CD14-positive monocyte (primary cell): Measurements from ENCODE around the gene MED15. TPM values are rescaled to one million over a fixed set of nuclear protein-coding genes. Genes with fewer than 3 reads are reported as not detected.

Experiments used
- DNase-seq, 3 donors: peaks; one replicate each; pipeline ENCODE4 v3.0.0-alpha.2; 2011 to 2022
- H2AFZ ChIP-seq: 2 replicates; pipeline ENCODE4 v1.6.0; 2012; ENCODE audit warnings: mild to moderate bottlenecking, low read depth, low read length, inconsistent platforms; ENCODE audit not compliant: insufficient read depth, poor library complexity, severe bottlenecking
- H3K27ac ChIP-seq, 2 donors: 1 replicate in 1 of 2; 2 replicates in 1 of 2; pipeline ENCODE4 v1.5.1; 2012 to 2013; ENCODE audit warnings: low read length in 2 of 2, control low read depth in 1 of 2, inconsistent platforms in 1 of 2, low read depth in 1 of 2, mild to moderate bottlenecking in 1 of 2
- H3K27me3 ChIP-seq, 2 donors: one replicate each; pipeline versions ENCODE4 v1.6.0 to v1.6.1; 2011 to 2013; ENCODE audit warnings: low read length in 2 of 2; ENCODE audit not compliant: control insufficient read depth in 2 of 2, insufficient read depth in 2 of 2
- H3K36me3 ChIP-seq, 2 donors: replicated peaks in 1 of 2; 1 replicate in 1 of 2; 2 replicates in 1 of 2; pipeline versions ENCODE4 v1.5.1 to v1.6.1; 2012 to 2013; ENCODE audit warnings: low read length in 2 of 2, control low read depth in 1 of 2, inconsistent platforms in 1 of 2, mild to moderate bottlenecking in 1 of 2; ENCODE audit not compliant: insufficient read depth in 2 of 2, control insufficient read depth in 1 of 2
- H3K4me1 ChIP-seq, 2 donors: 1 replicate in 1 of 2; 2 replicates in 1 of 2; pipeline versions ENCODE4 v1.5.1 to v1.6.1; 2012 to 2013; ENCODE audit warnings: low read length in 2 of 2, control low read depth in 1 of 2, inconsistent platforms in 1 of 2, mild to moderate bottlenecking in 1 of 2, moderate library complexity in 1 of 2; ENCODE audit not compliant: insufficient read depth in 2 of 2, control insufficient read depth in 1 of 2
- H3K4me2 ChIP-seq: replicated peaks from 2 replicates; pipeline ENCODE3; 2012; ENCODE audit warnings: low read length, moderate library complexity, mild to moderate bottlenecking; ENCODE audit not compliant: poor library complexity, severe bottlenecking; ENCODE audit errors: extremely low read depth
- H3K4me3 ChIP-seq, 3 experiments: fragments of 200-600 bp in 1 of 3; sonication (generic) in 1 of 3; replicated peaks in 1 of 3; 1 replicate in 2 of 3; 2 replicates in 1 of 3; pipeline ENCODE4 v1.5.1; 2011 to 2013; ENCODE audit warnings: low read length in 3 of 3, mild to moderate bottlenecking in 3 of 3, control low read depth in 2 of 3, low read depth in 2 of 3, inconsistent platforms in 1 of 3, moderate library complexity in 1 of 3
- H3K79me2 ChIP-seq: 2 replicates; pipeline ENCODE4 v1.6.0; 2012; ENCODE audit warnings: mild to moderate bottlenecking, control low read depth, inconsistent platforms, low read length, moderate library complexity; ENCODE audit not compliant: insufficient read depth
- H3K9ac ChIP-seq: 2 replicates; pipeline ENCODE4 v1.6.0; 2017; ENCODE audit warnings: low read length, mild to moderate bottlenecking; ENCODE audit not compliant: insufficient read depth, poor library complexity, severe bottlenecking
- H3K9me3 ChIP-seq, 2 donors: replicated peaks in 1 of 2; 1 replicate in 1 of 2; 2 replicates in 1 of 2; pipeline versions ENCODE4 v1.5.1 to v1.6.1; 2012 to 2013; ENCODE audit warnings: low read length in 2 of 2, control low read depth in 1 of 2; ENCODE audit not compliant: control insufficient read depth in 1 of 2, insufficient read depth in 1 of 2
- H4K20me1 ChIP-seq: 2 replicates; pipeline ENCODE4 v1.6.0; 2012; ENCODE audit warnings: mild to moderate bottlenecking, low read length, control low read depth, moderate library complexity; ENCODE audit not compliant: insufficient read depth
- H3K27ac Mint-ChIP-seq, 7 donors: one replicate each; pipeline ENCODE4 v1.8.0; 2020; ENCODE audit warnings: mild to moderate bottlenecking in 7 of 7, mixed read lengths in 7 of 7, moderate library complexity in 6 of 7, inconsistent platforms in 2 of 7
- H3K27me3 Mint-ChIP-seq, 3 donors: one replicate each; pipeline ENCODE4 v1.8.0; 2021 to 2022; ENCODE audit warnings: low read depth in 3 of 3, mild to moderate bottlenecking in 3 of 3, mixed read lengths in 3 of 3, moderate library complexity in 3 of 3, inconsistent platforms in 1 of 3
- H3K36me3 Mint-ChIP-seq, 2 donors: one replicate each; pipeline ENCODE4 v1.8.0; 2020; ENCODE audit warnings: mixed read lengths in 2 of 2, inconsistent platforms in 1 of 2, mild to moderate bottlenecking in 1 of 2
- H3K4me1 Mint-ChIP-seq: one replicate; pipeline ENCODE4 v1.8.0; 2020; ENCODE audit warnings: mild to moderate bottlenecking, mixed read lengths
- H3K4me3 Mint-ChIP-seq, 2 donors: one replicate each; pipeline ENCODE4 v1.8.0; 2020; ENCODE audit warnings: mild to moderate bottlenecking in 2 of 2, mixed read lengths in 2 of 2, moderate library complexity in 1 of 2
- H3K9me3 Mint-ChIP-seq, 7 donors: one replicate each; pipeline ENCODE4 v1.8.0; 2020 to 2022; ENCODE audit warnings: mixed read lengths in 7 of 7, mild to moderate bottlenecking in 6 of 7, moderate library complexity in 6 of 7, inconsistent platforms in 2 of 7
- CTCF ChIP-seq: fragments of 200-600 bp; IDR thresholded peaks from one replicate; pipeline ENCODE4 v1.8.0; 2022; ENCODE audit warnings: antibody characterized with exemption, mild to moderate bottlenecking
- WGBS: methylation state at CpG from one replicate; pipeline ENCODE4 v1.1.5; 2013; ENCODE audit warnings: missing lambda C conversion rate; ENCODE audit not compliant: insufficient coverage; 5-methylcytosine and 5-hydroxymethylcytosine counted together
- intact Hi-C, 2 donors: fragments of 100-400 bp; cut with micrococcal nuclease; formaldehyde crosslinking; loops; one replicate each; pipeline versions ENCODE4 v1.15.0 to v1.15.1; 2023
- polyA plus RNA-seq, 3 donors: library from polyadenylated mRNA; depleted of rRNA in 1 of 3; unstranded in 2 of 3; stranded (reverse) in 1 of 3; fragments of 300-500 nt in 2 of 3; fragments of >200 nt in 1 of 3; fragmentation: Illumina TruSeq in 2 of 3; gene quantifications; 1 replicate in 2 of 3; 2 replicates in 1 of 3; pipeline ENCODE4 v1.2.3, GENCODE V29; 2012 to 2021

Gene MED15
- polyA plus RNA-seq, 3 donors: 10.0 to 126 (median 17.8) TPM

GRCh38 chr22:20581503-20582170, 74.2 kb downstream of the MED15 start:
- 100% methylated on average over 6 of the region's 7 CpGs for WGBS

GRCh38 chr22:20582171-20582511, 74.7 kb downstream of the MED15 start:
- Histone ChIP-seq H3K27me3 (no peaks in the 10 kb centered on the region), H3K4me1 (no peaks in the 10 kb centered on the region), H3K27ac (no peak overlapping the region), H3K36me3 (peaks cover 99 to 100% of the 10 kb centered on the region in 2 donors), H3K9me3 (no peaks in the 10 kb centered on the region), H2AFZ (no peak overlapping the region), H3K4me3 (no peak overlapping the region), H3K9ac (no peak overlapping the region), H3K4me2 (no peak overlapping the region), H3K79me2 (peaks cover 7% of the 10 kb centered on the region), H4K20me1 (peaks cover 85% of the 10 kb centered on the region)
- peaks cover 89 to 100% of the 10 kb centered on the region in 2 donors for H3K36me3 Mint-ChIP-seq
- DNase-seq: no peak
- no peaks in the 10 kb centered on the region for H3K9me3 Mint-ChIP-seq
- H3K27me3 Mint-ChIP-seq: no peaks in the 10 kb centered on the region
- peaks cover 5% of the 10 kb centered on the region for H3K4me1 Mint-ChIP-seq
- TF ChIP-seq CTCF: no peak
- peak overlapping the region in 1 of 7 donors; percentile 30 for H3K27ac Mint-ChIP-seq
- WGBS: 100% methylated on average over 4 of the region's 5 CpGs
- H3K4me3 Mint-ChIP-seq: no peak overlapping the region
- intact Hi-C loops: no loop called here

More at GRCh38 chr22:20581503-20582170, 74.2 kb downstream of the MED15 start:
- H3K4me1 Mint-ChIP-seq: peaks cover 10% of the 10 kb centered on the region
- H3K36me3 Mint-ChIP-seq: peaks cover 84 to 100% of the 10 kb centered on the region in 2 donors
- no peak for TF ChIP-seq CTCF
- peak overlapping the region in 1 of 7 donors; percentile 30 for H3K27ac Mint-ChIP-seq
- H2AFZ ChIP-seq: no peak overlapping the region
- H3K9me3 Mint-ChIP-seq: no peaks in the 10 kb centered on the region
- H3K9me3 ChIP-seq: no peaks in the 10 kb centered on the region
- no peak overlapping the region for H3K4me2 ChIP-seq
- H3K4me3 Mint-ChIP-seq: no peak overlapping the region
- no peaks in the 10 kb centered on the region for H3K27me3 Mint-ChIP-seq
- H3K36me3 ChIP-seq: peaks cover 98 to 100% of the 10 kb centered on the region in 2 donors
- peak overlapping the region in 1 of 2 donors; percentile 6 for H3K27ac ChIP-seq
- peaks cover 2 to 4% of the 10 kb centered on the region in 2 donors for H3K4me1 ChIP-seq
- peaks cover 7% of the 10 kb centered on the region for H3K79me2 ChIP-seq
- DNase-seq: no peak
- H3K27me3 ChIP-seq: no peaks in the 10 kb centered on the region
- intact Hi-C loops: no loop called here
- no peak overlapping the region for H3K4me3 ChIP-seq
- H3K9ac ChIP-seq: no peak overlapping the region
- peaks cover 86% of the 10 kb centered on the region for H4K20me1 ChIP-seq
